IMR-90 (cell line): Measurements from ENCODE around the gene GRIK5. TPM values are rescaled to one million over a fixed set of nuclear protein-coding genes. Genes with fewer than 3 reads are reported as not detected.

ENCODE experiments used
- ATAC-seq: fragments of 200-7000 bp; cut with Tn5 transposase; 2 replicates; pipeline ENCODE4 v1.9.1; 2020; ENCODE audit warnings: low read depth, mild to moderate bottlenecking, moderate library complexity
- BruUV-seq: library from RNA; stranded (reverse); fragments of 400-500 nt; replicated peaks from 2 replicates; lab custom pipeline; 2021; lab: Mats Ljungman, UMichigan
- CTCF ChIA-PET: fragments of 300-600 bp; formaldehyde crosslinking; extraction: SDS; loops from one replicate; lab custom pipeline; 2021; ENCODE audit warnings: antibody characterized with exemption; lab: Yijun Ruan, JAX
- POLR2A ChIA-PET: fragments of 300-600 bp; sonication (Branson Sonifier 250); formaldehyde crosslinking; loops from one replicate; lab custom pipeline; 2022; ENCODE audit warnings: antibody characterized with exemption; ENCODE audit not compliant: unreplicated experiment; lab: Charles Lee
- DNase-seq: peaks from one replicate; pipeline ENCODE4 v3.0.0; 2013
- H2AFZ ChIP-seq: replicated peaks from 2 replicates; pipeline ENCODE3; 2013; ENCODE audit warnings: low read length, mild to moderate bottlenecking; ENCODE audit not compliant: poor library complexity
- H2AK5ac ChIP-seq: 2 replicates; pipeline ENCODE4 v1.6.1; 2013; ENCODE audit warnings: low read depth, low read length, inconsistent platforms
- H2AK9ac ChIP-seq: replicated peaks from 2 replicates; pipeline ENCODE3; 2013; ENCODE audit warnings: mild to moderate bottlenecking, low read depth, low read length, moderate library complexity; ENCODE audit not compliant: poor library complexity
- H2BK120ac ChIP-seq: 2 replicates; pipeline ENCODE4 v1.6.1; 2013; ENCODE audit warnings: low read depth, low read length, inconsistent platforms
- H2BK15ac ChIP-seq: 3 replicates; pipeline ENCODE4 v1.6.1; 2013; ENCODE audit warnings: low read depth, low read length, inconsistent platforms
- H2BK20ac ChIP-seq: 2 replicates; pipeline ENCODE4 v1.6.1; 2013; ENCODE audit warnings: low read depth, mild to moderate bottlenecking, inconsistent platforms, low read length, moderate library complexity
- H2BK5ac ChIP-seq: 2 replicates; pipeline ENCODE4 v1.6.1; 2013; ENCODE audit warnings: mild to moderate bottlenecking, low read depth, low read length, inconsistent platforms; ENCODE audit not compliant: poor library complexity, severe bottlenecking
- H3K14ac ChIP-seq: replicated peaks from 2 replicates; pipeline ENCODE4 v1.6.1; 2013; ENCODE audit warnings: low read depth, low read length, inconsistent platforms
- H3K18ac ChIP-seq: 2 replicates; pipeline ENCODE4 v1.6.1; 2013; ENCODE audit warnings: low read depth, low read length, control low read depth
- H3K23ac ChIP-seq: 2 replicates; pipeline ENCODE4 v1.6.1; 2013; ENCODE audit warnings: low read depth, low read length, inconsistent platforms
- H3K27ac ChIP-seq: 2 replicates; pipeline ENCODE4 v1.5.1; 2013; ENCODE audit warnings: mild to moderate bottlenecking, control low read depth, low read length; ENCODE audit not compliant: insufficient read depth
- H3K27me3 ChIP-seq: 2 replicates; pipeline ENCODE4 v1.6.1; 2013; ENCODE audit warnings: low read length; ENCODE audit not compliant: control insufficient read depth, insufficient read depth
- H3K36me3 ChIP-seq: 2 replicates; pipeline ENCODE4 v1.6.1; 2013; ENCODE audit warnings: low read length, mixed read lengths; ENCODE audit not compliant: control insufficient read depth, insufficient read depth
- H3K4ac ChIP-seq: 2 replicates; pipeline ENCODE4 v1.6.1; 2013; ENCODE audit warnings: low read depth, low read length, inconsistent platforms
- H3K4me1 ChIP-seq: 2 replicates; pipeline ENCODE4 v1.6.1; 2013; ENCODE audit warnings: low read length, mixed read lengths; ENCODE audit not compliant: control insufficient read depth, insufficient read depth
- H3K4me2 ChIP-seq: 2 replicates; pipeline ENCODE4 v1.6.1; 2013; ENCODE audit warnings: low read depth, mild to moderate bottlenecking, control low read depth, low read length, moderate library complexity
- H3K4me3 ChIP-seq: 2 replicates; pipeline ENCODE4 v1.5.1; 2013; ENCODE audit warnings: low read depth, mild to moderate bottlenecking, control low read depth, low read length, moderate library complexity; ENCODE audit not compliant: insufficient read depth
- H3K56ac ChIP-seq: 2 replicates; pipeline ENCODE4 v1.6.1; 2013; ENCODE audit warnings: low read length, inconsistent platforms; ENCODE audit not compliant: insufficient read depth; ENCODE audit errors: extremely low read depth
- H3K79me1 ChIP-seq, 2 experiments: 2 replicates each; pipeline ENCODE4 v1.6.1; 2013; ENCODE audit warnings: low read length in 2 of 2, inconsistent platforms in 1 of 2, low read depth in 1 of 2
- H3K9ac ChIP-seq: 2 replicates; pipeline ENCODE4 v1.6.1; 2013; ENCODE audit warnings: low read depth, low read length, control low read depth
- H3K9me1 ChIP-seq: 2 replicates; pipeline ENCODE4 v1.6.1; 2013; ENCODE audit warnings: low read length, inconsistent platforms; ENCODE audit not compliant: insufficient read depth
- H3K9me3 ChIP-seq: 2 replicates; pipeline ENCODE4 v1.6.1; 2013; ENCODE audit warnings: low read length; ENCODE audit not compliant: control insufficient read depth, insufficient read depth
- H4K20me1 ChIP-seq: 2 replicates; pipeline ENCODE4 v1.6.1; 2013; ENCODE audit warnings: low read length, inconsistent platforms; ENCODE audit not compliant: insufficient read depth
- H4K5ac ChIP-seq: 2 replicates; pipeline ENCODE4 v1.6.1; 2013; ENCODE audit warnings: mild to moderate bottlenecking, low read depth, low read length, control low read depth
- H4K8ac ChIP-seq, 2 experiments: 2 replicates each; pipeline ENCODE4 v1.6.1; 2013; ENCODE audit warnings: low read depth in 2 of 2, low read length in 2 of 2, control low read depth in 1 of 2, inconsistent platforms in 1 of 2
- H4K91ac ChIP-seq: 2 replicates; pipeline ENCODE4 v1.6.1; 2013; ENCODE audit warnings: low read depth, low read length, inconsistent platforms; ENCODE audit not compliant: insufficient read depth
- CTCF ChIP-seq: conservative IDR thresholded peaks from 2 replicates; pipeline ENCODE4 v1.5.1; 2012; ENCODE audit warnings: mild to moderate bottlenecking, low read depth, low read length, improper control_type of control experiment
- MXI1 ChIP-seq: IDR thresholded peaks from 2 replicates; pipeline ENCODE4 v1.6.1; 2012; ENCODE audit warnings: low read depth, mild to moderate bottlenecking, low read length, moderate library complexity, borderline replicate concordance
- RAD21 ChIP-seq: IDR thresholded peaks from 2 replicates; pipeline ENCODE4 v1.6.1; 2012; ENCODE audit warnings: low read length, improper control_type of control experiment
- WGBS, 2 experiments: methylation state at CpG; one replicate each; pipeline versions ENCODE4 v1.1.5 to v1.1.7; 2013; ENCODE audit warnings: missing lambda C conversion rate in 2 of 2; ENCODE audit not compliant: insufficient read length in 1 of 2; ENCODE audit errors: extremely low coverage in 2 of 2; 5-methylcytosine and 5-hydroxymethylcytosine counted together
- dilution Hi-C: fragments of 300-500 bp; cut with HindIII; formaldehyde crosslinking; loops from one replicate; pipeline ENCODE4 v1.14.3; 2018; ENCODE audit warnings: low sequenced_read_pairs; ENCODE audit not compliant: unreplicated experiment
- in situ Hi-C: fragments of 300-500 bp; cut with MboI; formaldehyde crosslinking; loops from 3 replicates; pipeline ENCODE4 v1.14.3; 2019; ENCODE audit warnings: low sequenced_read_pairs, inconsistent platforms, mixed read lengths
- intact Hi-C: fragments of 100-400 bp; cut with micrococcal nuclease; formaldehyde crosslinking; loops from 2 replicates; pipeline ENCODE4 v1.10.0; 2022
- polyA plus RNA-seq, 3 experiments: library from polyadenylated mRNA; depleted of rRNA; stranded (reverse); fragments of >200 nt; gene quantifications; 2 replicates each; pipeline ENCODE4 v1.2.3, GENCODE V29; 2012; ENCODE audit warnings: low replicate concordance in 1 of 3
- total RNA-seq: library from RNA; depleted of rRNA; stranded (reverse); fragments of >200 nt; gene quantifications from 2 replicates; pipeline ENCODE4 v1.2.3, GENCODE V29; 2012

GRIK5 gene
- total and polyA plus RNA-seq, 2 of the 4 experiments (the other 2 are of a cell fraction) = 0.10 TPM; not detected in 1

GRCh38 chr19:42023121-42023942 is 46.7 kb downstream of the GRIK5 start:
- no peak overlapping the region for H2BK120ac ChIP-seq
- DNase-seq (peak; percentile 8), ATAC-seq (peak; percentile 21; the same call in 1 of the 2 replicates)
- no peaks in the 10 kb centered on the region for H3K9me1 ChIP-seq
- H2AK9ac ChIP-seq = no peak overlapping the region
- no peaks in the 10 kb centered on the region for H3K36me3 ChIP-seq
- dilution Hi-C loops = no loop called here
- 86% methylated on average over 9 of the region's 17 CpGs; no CpG with 5 or more reads in 1 of the 2 experiments for WGBS, 2 experiments
- no TSS peak for BruUV-seq
- no peak overlapping the region for H2AK5ac ChIP-seq
- H3K23ac ChIP-seq = no peak overlapping the region
- peaks cover 9% of the 10 kb centered on the region; the same call in 1 of the 2 replicates for H3K27me3 ChIP-seq
- no peaks in the 10 kb centered on the region for H4K20me1 ChIP-seq
- ChIA-PET POLR2A (no interaction called here), CTCF (interaction anchor here (0.8 kb wide), 1 partner anchor 12 kb away, joined by 3 read pairs; no protein-coding TSS in a partner anchor)
- no peak overlapping the region; the same call in 1 of the 2 replicates for H4K91ac ChIP-seq
- H3K27ac ChIP-seq = no peak overlapping the region
- no peak overlapping the region for H2BK15ac ChIP-seq
- TF ChIP-seq CTCF = peak; percentile 29
- TF ChIP-seq RAD21 = peak; percentile 17; the same call in 1 of the 2 replicates
- TF ChIP-seq MXI1 = no peak
- H3K4me2 ChIP-seq = no peak overlapping the region
- in situ Hi-C loops = no loop called here
- no peak overlapping the region for H3K14ac ChIP-seq
- H3K56ac ChIP-seq = no peak overlapping the region
- H4K5ac ChIP-seq = no peak overlapping the region
- H3K79me1 ChIP-seq = no peaks in the 10 kb centered on the region
- H2BK5ac ChIP-seq = no peak overlapping the region
- H3K18ac ChIP-seq = no peak overlapping the region
- no peak overlapping the region for H2BK20ac ChIP-seq
- no peak overlapping the region for H2AFZ ChIP-seq
- H3K4me3 ChIP-seq = no peak overlapping the region
- H3K4me1 ChIP-seq = peaks cover 16% of the 10 kb centered on the region
- H3K9me3 ChIP-seq = no peaks in the 10 kb centered on the region
- no peak overlapping the region for H4K8ac ChIP-seq
- H3K4ac ChIP-seq = no peak overlapping the region
- intact Hi-C loops = no loop called here
- H3K9ac ChIP-seq = no peak overlapping the region
